CD4-positive, alpha-beta T cell treated with Interleukin-12 subunit alpha and Interleukin-12 subunit beta, for 1 hour (primary cell): ENCODE results near the gene STIM1.
"Not testable (repeated sequence)": the region's sequence is repeated elsewhere in the genome, so short reads cannot be mapped to it uniquely, and the experiment has no call there.

Experiments used
- DNase-seq: peaks from one replicate; pipeline ENCODE4 v3.0.0-alpha.2; 2020

STIM1 gene

DNA sequence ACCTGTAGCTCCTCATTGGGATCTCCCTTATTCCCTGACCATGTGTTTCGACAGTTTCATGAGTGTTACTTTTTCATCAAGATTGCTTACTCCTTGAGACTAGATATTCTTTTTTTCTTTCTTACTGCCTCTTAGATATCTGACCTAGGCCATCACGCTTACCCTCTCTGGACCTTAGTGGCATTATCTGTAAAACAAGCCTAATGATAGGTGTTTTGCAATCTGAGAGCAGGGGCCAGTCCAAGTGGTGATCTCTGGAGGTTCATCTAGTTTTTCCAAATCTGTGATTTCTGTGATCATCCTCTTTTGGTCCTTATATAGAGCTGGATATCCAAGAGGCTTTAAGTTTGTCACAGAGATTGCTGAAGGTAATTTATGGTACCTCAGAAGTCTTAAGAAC lies 34.5 kb downstream of the STIM1 start:
- DNase-seq = no peak

DNA sequence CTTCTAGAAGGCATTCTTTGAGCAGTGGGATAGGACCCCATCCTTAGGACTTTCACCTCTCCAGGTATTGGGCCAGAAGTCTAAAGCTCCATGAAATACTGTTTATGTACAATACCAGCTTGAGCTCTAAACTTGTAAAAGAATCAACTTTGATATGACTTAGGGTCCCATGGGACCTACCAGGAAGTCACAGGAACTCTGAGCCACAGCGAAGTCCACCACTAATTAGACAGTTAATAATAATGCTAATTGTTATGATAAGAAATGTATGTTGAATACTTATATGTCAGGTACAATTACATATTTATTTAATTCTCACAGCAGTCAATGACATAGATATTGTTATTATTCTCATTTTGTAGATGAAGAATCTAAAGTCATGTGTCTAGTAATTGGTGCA lies 35.3 kb downstream of the STIM1 start:
- no peak for DNase-seq

DNA sequence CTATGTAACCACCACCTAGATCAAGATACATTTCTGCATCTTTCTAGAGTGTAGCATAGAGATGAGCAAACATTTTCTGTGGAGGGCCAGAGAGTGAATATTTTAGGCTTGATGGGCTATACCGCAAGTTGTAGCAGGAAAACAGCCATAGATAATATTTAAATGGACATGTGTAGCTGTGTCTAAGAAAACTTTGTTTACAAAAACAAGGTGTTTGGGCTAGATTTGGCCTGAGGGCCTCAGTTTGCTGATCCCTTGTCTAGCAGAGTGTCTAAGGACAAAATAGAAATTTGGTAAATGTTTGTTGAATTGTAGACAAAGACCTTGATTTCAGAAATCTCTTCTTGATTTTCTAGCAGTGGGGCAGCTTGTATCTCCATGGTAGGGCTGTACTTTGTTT lies 36.3 kb downstream of the STIM1 start:
- no peak for DNase-seq

DNA sequence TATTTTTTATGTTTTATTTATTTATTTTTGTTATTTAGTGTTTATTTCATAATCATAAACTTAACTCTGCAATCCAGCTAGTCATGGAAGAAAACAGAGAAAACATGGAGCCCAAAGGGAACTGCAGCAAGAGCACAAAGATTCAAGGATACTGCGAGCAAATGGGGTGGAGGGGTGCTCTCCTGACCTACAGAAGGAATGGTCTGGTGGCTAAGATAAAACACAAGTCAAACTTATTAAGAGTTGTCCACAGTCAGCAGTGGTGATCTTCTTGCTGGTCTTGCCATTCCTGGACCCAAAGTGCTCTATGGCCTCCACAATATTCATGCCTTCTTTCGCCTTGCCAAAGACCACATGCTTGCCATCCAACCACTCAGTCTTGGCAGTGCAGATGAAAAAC lies 36.7 kb downstream of the STIM1 start:
- no peak for DNase-seq

DNA sequence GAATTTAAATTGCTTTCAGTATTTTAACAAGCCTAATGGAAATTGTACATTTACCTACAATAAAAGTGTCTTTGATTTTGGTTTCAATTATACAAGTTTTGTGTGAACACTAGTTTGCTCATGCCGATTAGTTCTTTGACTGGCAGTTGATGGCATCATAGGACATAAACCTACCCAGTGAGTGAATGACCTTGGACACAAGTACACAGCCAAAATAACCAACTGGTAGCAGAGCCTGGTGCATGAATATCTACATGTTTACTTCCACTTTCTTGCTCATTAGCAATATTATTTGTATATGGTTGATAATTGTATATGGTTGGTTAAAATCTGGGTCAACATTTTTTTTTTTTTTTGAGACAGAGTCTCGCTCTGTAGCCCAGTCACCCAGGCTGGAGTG lies 37.8 kb downstream of the STIM1 start:
- no peak for DNase-seq

DNA sequence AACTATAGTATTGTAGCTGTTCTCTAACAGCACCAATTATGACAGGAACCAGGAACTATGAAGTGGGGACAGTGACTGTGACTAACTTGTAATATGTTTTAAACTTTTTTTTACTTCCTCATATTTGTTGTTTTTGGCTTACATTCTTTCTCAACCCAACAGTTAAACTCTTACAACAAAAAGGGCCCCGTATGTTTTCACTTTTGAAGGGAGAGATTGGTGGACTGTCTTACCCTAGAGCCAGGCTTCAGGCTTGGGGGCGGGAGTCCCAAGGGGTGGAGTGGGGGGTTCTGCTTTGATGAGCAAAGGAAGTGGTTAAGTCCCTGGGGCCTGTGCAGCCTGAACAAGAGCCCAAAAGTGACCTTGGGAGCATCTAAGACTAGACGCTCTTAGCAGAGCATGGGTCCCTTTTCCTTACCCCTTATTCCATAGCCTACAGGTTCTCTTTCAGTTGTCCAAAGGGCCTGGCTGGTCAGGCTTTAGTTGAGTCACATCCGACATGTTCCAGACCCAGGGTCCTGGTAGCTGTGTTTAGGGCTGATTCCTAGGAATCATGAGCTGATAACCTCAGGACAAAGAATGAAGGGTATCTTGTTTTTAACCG lies 38.8 kb downstream of the STIM1 start:
- DNase-seq = no peak

DNA sequence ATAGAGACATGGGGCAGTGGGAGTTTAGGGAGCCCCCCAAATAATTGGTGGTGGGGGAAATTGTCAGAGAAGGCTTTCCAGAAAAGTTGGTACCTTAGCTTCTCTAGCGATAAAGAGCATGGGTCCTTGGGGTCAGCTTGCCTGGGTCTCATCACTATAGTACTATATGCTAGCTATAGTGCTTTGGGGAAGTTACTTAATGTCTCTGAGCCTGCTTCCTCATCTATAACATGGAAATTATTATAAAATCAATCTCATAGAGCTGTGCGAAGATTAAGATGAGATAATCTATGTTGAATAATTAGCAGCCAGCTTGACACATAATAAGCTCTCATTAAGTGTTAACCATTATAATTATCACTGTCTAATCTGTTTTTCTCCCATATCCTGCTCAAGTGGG lies 41.2 kb downstream of the STIM1 start:
- DNase-seq = no peak

DNA sequence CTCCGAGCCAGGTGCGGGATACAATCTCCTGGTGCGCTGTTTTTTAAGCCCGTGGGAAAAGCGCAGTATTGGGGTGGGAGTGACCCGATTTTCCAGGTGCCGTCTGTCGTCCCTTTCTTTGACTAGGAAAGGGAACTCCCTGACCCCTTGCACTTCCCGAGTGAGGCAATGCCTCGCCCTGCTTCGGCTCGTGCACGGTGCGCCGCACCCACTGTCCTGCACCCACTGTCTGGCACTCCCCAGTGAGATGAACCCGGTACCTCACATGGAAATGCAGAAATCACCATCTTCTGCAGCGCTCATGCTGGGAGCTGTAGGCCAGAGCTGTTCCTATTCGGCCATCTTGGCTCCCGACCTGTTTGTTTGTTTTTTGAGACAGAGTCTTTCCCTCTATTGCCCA lies 44.8 kb downstream of the STIM1 start:
- not testable (repeated sequence) for DNase-seq

GRCh38 chr11:3901249-3902025 lies 46.0 kb downstream of the STIM1 start:
- DNase-seq = no peak

- DNase-seq = no peak
Measured at GRCh38 chr11:3902441-3902840, 47.0 kb downstream of the STIM1 start.

DNA sequence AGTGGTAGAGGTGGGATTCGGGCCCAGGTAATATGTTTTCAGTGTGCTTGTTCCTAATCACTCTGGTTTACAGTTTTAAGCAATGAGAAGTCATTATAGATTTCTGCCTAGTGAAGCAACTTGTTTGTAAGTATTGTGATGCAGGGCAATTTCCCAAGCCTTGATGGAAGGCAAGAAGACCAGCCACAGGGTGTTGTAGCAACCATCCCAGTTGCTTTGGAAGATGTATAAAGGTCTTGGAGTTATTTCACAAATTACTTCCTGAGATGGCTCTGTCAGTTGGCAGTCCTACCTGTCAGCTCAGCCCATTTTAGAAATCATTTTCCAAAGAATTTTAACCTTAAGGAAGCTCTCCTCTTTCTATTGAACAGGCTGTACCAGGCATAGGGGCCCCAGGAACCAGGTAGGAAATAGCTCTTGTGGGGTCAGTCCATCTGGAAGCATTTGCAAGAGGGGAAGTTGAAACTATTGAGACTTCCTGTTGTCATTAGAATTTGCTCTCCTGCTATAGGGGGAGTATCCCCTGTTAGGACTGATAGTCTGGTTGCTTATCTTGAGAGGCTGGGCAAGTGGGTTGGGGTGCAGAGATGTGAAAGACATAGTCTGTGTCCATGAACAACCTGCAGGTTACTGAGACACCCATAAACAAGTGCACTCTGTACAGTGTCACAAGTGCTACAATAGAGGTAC lies 47.9 kb downstream of the STIM1 start:
- no peak for DNase-seq

DNA sequence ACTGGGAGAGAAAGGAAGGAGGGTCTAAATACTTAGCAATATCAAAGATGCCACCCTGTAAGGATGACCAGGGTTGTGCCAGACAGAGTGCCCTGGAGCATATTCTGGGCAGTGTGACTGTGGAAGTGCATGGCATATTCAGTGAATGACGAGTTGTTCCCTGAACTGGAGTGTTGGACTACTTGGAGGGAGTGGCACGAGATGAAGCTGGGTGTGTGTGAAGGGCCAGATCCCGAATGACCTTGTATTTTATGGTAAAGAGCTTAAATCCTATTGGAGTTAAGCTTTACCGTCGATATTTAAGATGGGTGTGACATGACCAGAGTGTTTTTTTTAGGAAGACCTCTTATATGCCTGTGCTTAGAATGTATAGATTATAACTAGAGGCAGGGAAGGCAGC lies 48.8 kb downstream of the STIM1 start:
- no peak for DNase-seq

DNA sequence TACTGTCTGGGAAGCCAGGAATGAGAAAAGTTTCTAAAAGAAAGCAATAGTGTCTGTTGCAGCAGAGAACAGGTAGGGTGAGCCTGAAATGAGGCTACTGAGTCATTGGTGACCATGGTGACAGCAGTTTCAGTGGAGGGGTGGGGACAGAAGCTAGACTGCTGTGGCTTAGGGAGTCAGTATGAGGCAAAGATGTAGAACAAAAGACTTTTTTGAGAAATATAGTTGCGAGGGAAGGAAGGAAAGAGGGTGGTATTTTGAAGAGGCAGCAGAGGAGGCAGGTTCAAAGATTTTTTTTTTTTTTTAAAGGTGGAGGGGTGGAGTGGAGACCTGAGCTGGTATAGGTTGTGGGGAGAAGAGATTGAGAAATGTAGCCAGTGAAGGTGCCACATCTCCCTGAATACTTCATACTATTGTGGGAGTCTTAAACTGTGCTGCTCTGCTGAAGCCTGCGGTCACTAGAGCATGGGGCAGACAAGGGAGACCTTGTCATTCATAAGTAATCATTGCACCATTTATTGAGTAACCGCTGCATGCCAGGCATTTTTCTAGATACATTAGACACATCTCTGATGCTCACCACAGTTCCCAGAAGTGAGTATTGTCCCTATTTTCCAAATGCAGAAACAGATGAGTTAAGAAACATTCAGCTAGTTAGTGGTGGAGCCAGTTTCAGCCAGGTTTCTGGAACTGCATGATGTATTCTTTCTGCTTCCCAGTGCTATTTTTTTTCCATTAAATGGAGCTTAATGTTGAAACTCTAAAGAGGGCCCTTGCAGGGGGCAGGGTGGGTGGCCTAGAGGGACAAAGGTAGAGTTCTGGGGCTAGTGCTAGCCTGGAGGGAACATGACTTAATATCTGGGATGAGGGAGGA lies 49.9 kb downstream of the STIM1 start:
- DNase-seq = peak; percentile 67

DNA sequence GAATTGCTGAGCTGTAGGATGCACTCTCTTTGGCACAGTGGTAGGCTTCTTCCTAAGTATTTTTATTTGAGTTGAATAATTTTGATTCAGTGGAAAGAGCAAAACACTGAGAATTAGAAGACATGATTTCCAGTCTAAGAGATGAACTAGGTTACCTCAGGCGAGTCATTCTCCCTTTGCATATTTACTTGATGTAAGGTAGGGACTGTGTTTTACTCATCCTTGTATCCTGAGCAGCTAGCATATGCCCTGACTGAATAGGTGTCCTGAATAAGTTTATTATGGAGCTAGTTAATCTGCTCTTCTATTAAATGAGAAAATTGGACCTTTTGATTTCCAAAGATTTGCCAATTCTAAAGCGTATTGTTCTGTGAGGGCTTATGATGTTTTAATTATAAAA lies 50.7 kb downstream of the STIM1 start:
- no peak for DNase-seq

DNA sequence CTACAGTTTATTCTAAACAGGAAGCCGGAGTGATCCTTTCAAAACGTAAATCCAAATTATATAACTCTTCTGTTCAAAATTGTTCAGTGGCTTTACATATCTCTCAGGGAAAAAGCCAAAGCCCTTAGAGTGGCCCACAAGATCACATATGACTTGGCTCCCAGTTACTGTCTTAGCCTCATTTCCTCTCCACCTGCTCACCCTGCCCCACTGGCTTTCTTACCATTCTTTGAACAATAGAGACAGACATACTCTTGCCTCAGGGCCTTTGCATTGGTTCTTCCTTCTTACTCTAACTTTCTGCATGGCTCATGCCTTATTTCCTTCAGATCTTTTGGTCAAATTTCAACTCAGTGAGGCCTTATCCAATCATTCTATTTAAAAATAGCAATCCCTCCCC lies 52.1 kb downstream of the STIM1 start:
- no peak for DNase-seq

DNA sequence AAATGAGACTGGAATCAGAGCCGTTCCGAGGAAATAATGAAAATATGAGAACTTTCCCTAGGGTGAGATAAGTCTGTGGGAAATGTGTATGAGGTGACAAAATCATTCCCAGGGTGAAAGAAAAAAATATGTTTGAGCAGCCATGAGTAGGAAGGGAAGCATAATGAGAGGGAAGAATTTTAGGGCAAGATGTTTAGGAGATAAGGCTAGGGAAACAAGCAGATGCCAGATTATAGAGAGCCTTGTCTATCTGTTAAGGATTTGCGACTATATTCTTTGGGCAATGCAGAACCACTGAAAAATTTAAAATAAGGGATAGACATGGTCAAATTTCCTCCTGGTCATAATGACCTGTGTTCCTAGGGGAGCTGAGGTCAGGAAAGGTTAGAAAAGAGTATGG lies 54.4 kb downstream of the STIM1 start:
- DNase-seq = no peak

GRCh38 chr11:3911908-3912505 lies 56.5 kb downstream of the STIM1 start:
- DNase-seq = no peak

DNA sequence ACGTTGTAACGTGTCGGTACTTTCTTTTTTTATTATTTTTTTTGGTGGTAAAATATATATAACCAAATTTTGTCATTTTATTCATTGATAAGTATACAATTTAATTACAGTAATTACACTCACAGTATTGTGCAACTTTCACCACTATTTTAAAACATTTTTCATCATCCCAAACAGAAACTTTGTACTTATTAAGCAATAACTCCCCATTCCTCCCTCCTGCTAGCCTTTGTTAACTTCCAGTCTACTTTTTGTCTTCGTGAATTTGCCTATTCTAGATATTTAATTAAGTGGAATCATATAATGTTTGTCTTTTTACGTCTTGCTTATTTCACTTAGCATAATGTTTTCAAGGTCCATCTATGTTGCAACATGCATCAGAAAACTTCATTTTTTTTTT lies 58.5 kb downstream of the STIM1 start:
- no peak for DNase-seq

DNA sequence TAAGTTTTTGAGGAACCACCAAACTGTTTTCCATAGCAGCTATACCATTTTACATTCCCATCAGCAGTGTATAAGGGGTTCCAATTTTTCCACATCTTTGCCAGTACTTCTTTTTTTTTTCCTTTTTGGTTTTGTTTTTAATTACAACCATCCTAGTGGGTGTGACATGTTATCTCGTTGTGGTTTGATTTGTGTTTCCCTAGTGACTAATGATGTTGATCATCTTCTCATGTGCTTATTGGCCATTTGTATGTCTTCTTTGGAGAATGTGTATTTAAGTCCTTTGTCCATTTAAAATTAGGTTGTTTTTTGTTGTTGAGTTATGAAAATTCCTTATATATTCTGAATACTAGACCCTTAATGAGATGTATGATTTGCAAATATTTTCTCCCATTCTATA lies 59.3 kb downstream of the STIM1 start:
- peak; percentile 59 for DNase-seq

GRCh38 chr11:3916962-3917361 lies 61.5 kb downstream of the STIM1 start:
- no peak for DNase-seq

DNA sequence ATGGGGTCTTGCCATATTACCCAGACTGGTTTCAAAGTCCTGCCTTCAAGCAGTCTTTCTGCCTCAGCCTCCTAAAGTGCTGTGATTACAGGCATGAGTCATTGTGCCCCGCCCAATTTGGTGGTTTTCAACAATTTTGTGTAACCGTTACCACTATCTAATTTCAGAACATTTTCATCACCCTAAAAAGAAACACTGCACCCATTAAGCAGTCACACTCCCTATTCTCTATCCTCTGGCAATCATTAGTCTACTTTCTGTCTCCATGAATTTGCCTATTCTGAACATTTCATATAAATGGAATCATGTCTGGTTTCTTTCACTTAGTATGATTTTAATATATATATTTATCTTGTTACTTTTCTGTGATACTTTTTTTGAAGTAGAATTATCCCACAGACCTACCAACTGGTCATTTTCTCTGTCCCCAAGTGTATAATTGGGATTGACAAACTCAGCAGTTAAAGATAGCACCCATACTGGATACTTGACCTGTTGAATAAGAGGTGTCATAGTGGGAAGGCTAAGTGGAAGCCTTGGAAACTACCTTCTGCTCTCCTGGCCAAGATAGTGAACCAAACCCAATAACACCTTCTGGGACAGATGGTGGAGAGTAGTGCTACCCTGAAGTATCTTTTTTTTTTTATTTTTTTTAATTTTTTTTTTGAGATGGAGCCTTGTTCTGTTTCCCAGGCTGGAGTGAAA lies 64.8 kb downstream of the STIM1 start:
- peak; percentile 72 for DNase-seq

- DNase-seq = no peak
Measured at GRCh38 chr11:3922056-3922455, 66.6 kb downstream of the STIM1 start.
